Measurements from ENCODE around the gene IFNK.
A peak's percentile ranks its signal among the peaks of the same experiment; 100 is the strongest.
"Not testable (repeated sequence)": the region's sequence is repeated elsewhere in the genome, so short reads cannot be mapped to it uniquely, and the experiment has no call there.

The IFNK gene

GRCh38 chr9:27500902-27501301 lies 23.2 kb upstream of the IFNK start:
- WGBS, 2 donors (ENCODE audit: extremely low coverage in 2 of 2, insufficient read length in 2 of 2, insufficient replicate concordance in 1 of 2) = no CpG with 5 or more reads among the region's 3 CpGs

GRCh38 chr9:27503623-27504022 lies 20.5 kb upstream of the IFNK start:
- H4K91ac ChIP-seq (ENCODE audit: low read depth, low read length, poor library complexity) = no peak overlapping the region
- no peak overlapping the region for H3K14ac ChIP-seq (ENCODE audit: low read length)
- peaks cover 2 to 11% of the 10 kb centered on the region in 2 donors for H3K36me3 ChIP-seq (replicated peaks in 1 of 2; ENCODE audit: control insufficient read depth in 2 of 2, insufficient read depth in 2 of 2, low read length in 2 of 2)
- no peaks in the 10 kb centered on the region for H3K27me3 ChIP-seq (ENCODE audit: control insufficient read depth in 3 of 3, insufficient read depth in 3 of 3, low read depth in 1 of 3, low read length in 3 of 3)
- H2BK15ac ChIP-seq (ENCODE audit: low read length) = no peak overlapping the region
- H4K8ac ChIP-seq (ENCODE audit: low read depth, low read length) = no peak overlapping the region
- peaks cover 2 to 10% of the 10 kb centered on the region in 2 donors for H3K9me3 ChIP-seq (replicated peaks in 1 of 2; ENCODE audit: control insufficient read depth in 2 of 2, insufficient read depth in 1 of 2, low read depth in 1 of 2, low read length in 2 of 2)
- no peak for DNase-seq (ENCODE audit: low spot score)
- H2AFZ ChIP-seq (ENCODE audit: low read length) = no peak overlapping the region
- peak overlapping the region; percentile 51 for H3K27ac ChIP-seq (replicated peaks; ENCODE audit: low read length)
- peaks cover 16 to 18% of the 10 kb centered on the region in 2 donors for H3K4me1 ChIP-seq (ENCODE audit: control insufficient read depth in 2 of 2, insufficient read depth in 1 of 2, low read depth in 1 of 2, low read length in 2 of 2)
- no peak overlapping the region for H2BK5ac ChIP-seq (ENCODE audit: low read length)
- no CpG with 5 or more reads among the region's 4 CpGs for WGBS, 2 donors (ENCODE audit: extremely low coverage in 2 of 2, insufficient read length in 2 of 2, insufficient replicate concordance in 1 of 2)
- H2BK120ac ChIP-seq (ENCODE audit: low read depth, low read length) = no peak overlapping the region
- no peak overlapping the region for H3K18ac ChIP-seq (ENCODE audit: low read length)
- H3K4me2 ChIP-seq (ENCODE audit: insufficient read depth, low read length, poor library complexity, severe bottlenecking) = no peak overlapping the region
- H2AK5ac ChIP-seq (ENCODE audit: low read depth, low read length) = peak overlapping the region; percentile 6
- no peak overlapping the region for H3K23ac ChIP-seq (ENCODE audit: low read depth, low read length, poor library complexity)
- no peak overlapping the region for H2BK12ac ChIP-seq (ENCODE audit: low read length)
- no peak overlapping the region for H3K4me3 ChIP-seq (ENCODE audit: low read length in 2 of 2)
- no peaks in the 10 kb centered on the region for H3K79me1 ChIP-seq (ENCODE audit: low read depth, low read length)
- no peak overlapping the region for H3K9ac ChIP-seq (ENCODE audit: low read depth, low read length, poor library complexity)
- H3K4ac ChIP-seq (ENCODE audit: low read length) = no peak overlapping the region

More at GRCh38 chr9:27500902-27501301, 23.2 kb upstream of the IFNK start:
- not testable (repeated sequence) for H2BK120ac ChIP-seq (ENCODE audit: low read depth, low read length); H2BK12ac ChIP-seq (ENCODE audit: low read length); H3K14ac ChIP-seq (ENCODE audit: low read length); H3K27ac ChIP-seq (replicated peaks; ENCODE audit: low read length); H3K4ac ChIP-seq (ENCODE audit: low read length); H3K36me3 ChIP-seq (replicated peaks in 1 of 2; ENCODE audit: control insufficient read depth in 2 of 2, insufficient read depth in 2 of 2, low read length in 2 of 2); H3K4me3 ChIP-seq (ENCODE audit: low read length in 2 of 2); H3K9me3 ChIP-seq (replicated peaks in 1 of 2; ENCODE audit: control insufficient read depth in 2 of 2, insufficient read depth in 1 of 2, low read depth in 1 of 2, low read length in 2 of 2); H3K9ac ChIP-seq (ENCODE audit: low read depth, low read length, poor library complexity); H2AK5ac ChIP-seq (ENCODE audit: low read depth, low read length); H3K18ac ChIP-seq (ENCODE audit: low read length); H3K27me3 ChIP-seq (ENCODE audit: control insufficient read depth in 3 of 3, insufficient read depth in 3 of 3, low read depth in 1 of 3, low read length in 3 of 3); H2BK15ac ChIP-seq (ENCODE audit: low read length); H3K23ac ChIP-seq (ENCODE audit: low read depth, low read length, poor library complexity); DNase-seq (ENCODE audit: low spot score); H4K91ac ChIP-seq (ENCODE audit: low read depth, low read length, poor library complexity); H2BK5ac ChIP-seq (ENCODE audit: low read length); H2AFZ ChIP-seq (ENCODE audit: low read length); H3K4me2 ChIP-seq (ENCODE audit: insufficient read depth, low read length, poor library complexity, severe bottlenecking); H3K79me1 ChIP-seq (ENCODE audit: low read depth, low read length); H4K8ac ChIP-seq (ENCODE audit: low read depth, low read length)
- peaks cover 24 to 28% of the 10 kb centered on the region in 2 donors for H3K4me1 ChIP-seq (ENCODE audit: control insufficient read depth in 2 of 2, insufficient read depth in 1 of 2, low read depth in 1 of 2, low read length in 2 of 2)

DNA sequence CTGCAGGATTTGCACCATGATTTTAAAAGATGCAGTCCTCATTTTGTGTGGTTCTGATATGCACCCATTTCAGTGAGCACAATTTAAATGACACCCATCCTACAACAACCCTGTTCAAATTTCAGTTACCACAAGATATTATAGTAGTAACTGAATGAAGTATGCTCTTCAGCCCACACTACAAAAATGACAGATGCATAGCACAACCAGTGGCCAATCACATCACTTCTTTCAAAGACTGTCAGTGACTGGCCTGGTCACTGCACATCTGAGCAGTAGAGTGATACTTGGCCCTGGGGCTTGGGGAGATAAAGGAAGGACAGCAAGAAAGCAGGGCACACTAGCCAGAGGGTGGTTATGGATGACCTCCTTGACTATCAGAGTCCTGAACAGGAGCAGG lies 19.8 kb upstream of the IFNK start:
- H3K27ac ChIP-seq (replicated peaks; ENCODE audit: low read length) = no peak overlapping the region
- H2AFZ ChIP-seq (ENCODE audit: low read length) = no peak overlapping the region
- H3K18ac ChIP-seq (ENCODE audit: low read length) = no peak overlapping the region
- no peak overlapping the region for H3K4me2 ChIP-seq (ENCODE audit: insufficient read depth, low read length, poor library complexity, severe bottlenecking)
- H3K4ac ChIP-seq (ENCODE audit: low read length) = no peak overlapping the region
- H4K8ac ChIP-seq (ENCODE audit: low read depth, low read length) = no peak overlapping the region
- H2AK5ac ChIP-seq (ENCODE audit: low read depth, low read length) = no peak overlapping the region
- no peak overlapping the region for H2BK120ac ChIP-seq (ENCODE audit: low read depth, low read length)
- no peak for DNase-seq (ENCODE audit: low spot score)
- H2BK12ac ChIP-seq (ENCODE audit: low read length) = no peak overlapping the region
- no peak overlapping the region for H3K9ac ChIP-seq (ENCODE audit: low read depth, low read length, poor library complexity)
- H3K14ac ChIP-seq (ENCODE audit: low read length) = no peak overlapping the region
- H2BK5ac ChIP-seq (ENCODE audit: low read length) = no peak overlapping the region
- peaks cover 12 to 17% of the 10 kb centered on the region in 2 donors for H3K4me1 ChIP-seq (ENCODE audit: control insufficient read depth in 2 of 2, insufficient read depth in 1 of 2, low read depth in 1 of 2, low read length in 2 of 2)
- no peaks in the 10 kb centered on the region for H3K79me1 ChIP-seq (ENCODE audit: low read depth, low read length)
- peaks cover 2 to 10% of the 10 kb centered on the region in 2 donors for H3K9me3 ChIP-seq (replicated peaks in 1 of 2; ENCODE audit: control insufficient read depth in 2 of 2, insufficient read depth in 1 of 2, low read depth in 1 of 2, low read length in 2 of 2)
- peaks cover 2 to 16% of the 10 kb centered on the region in 2 donors for H3K36me3 ChIP-seq (replicated peaks in 1 of 2; ENCODE audit: control insufficient read depth in 2 of 2, insufficient read depth in 2 of 2, low read length in 2 of 2)
- no peak overlapping the region for H2BK15ac ChIP-seq (ENCODE audit: low read length)
- H3K4me3 ChIP-seq (ENCODE audit: low read length in 2 of 2) = no peak overlapping the region
- H3K27me3 ChIP-seq (ENCODE audit: control insufficient read depth in 3 of 3, insufficient read depth in 3 of 3, low read depth in 1 of 3, low read length in 3 of 3) = no peaks in the 10 kb centered on the region
- H4K91ac ChIP-seq (ENCODE audit: low read depth, low read length, poor library complexity) = no peak overlapping the region
- H3K23ac ChIP-seq (ENCODE audit: low read depth, low read length, poor library complexity) = no peak overlapping the region

GRCh38 chr9:27505744-27506161 lies 18.3 kb upstream of the IFNK start:
- Histone ChIP-seq H3K9ac (ENCODE audit: low read depth, low read length, poor library complexity) (no peak overlapping the region), H3K79me1 (ENCODE audit: low read depth, low read length) (peaks cover 2% of the 10 kb centered on the region), H4K91ac (ENCODE audit: low read depth, low read length, poor library complexity) (no peak overlapping the region), H2BK15ac (ENCODE audit: low read length) (no peak overlapping the region), H2AFZ (ENCODE audit: low read length) (no peak overlapping the region), H3K27ac (replicated peaks; ENCODE audit: low read length) (no peak overlapping the region), H3K36me3 (replicated peaks in 1 of 2; ENCODE audit: control insufficient read depth in 2 of 2, insufficient read depth in 2 of 2, low read length in 2 of 2) (peaks cover 2 to 16% of the 10 kb centered on the region in 2 donors), H3K18ac (ENCODE audit: low read length) (no peak overlapping the region), H3K4me1 (ENCODE audit: control insufficient read depth in 2 of 2, insufficient read depth in 1 of 2, low read depth in 1 of 2, low read length in 2 of 2) (peaks cover 5 to 17% of the 10 kb centered on the region in 2 donors), H2BK12ac (ENCODE audit: low read length) (no peak overlapping the region), H2BK5ac (ENCODE audit: low read length) (no peak overlapping the region), H2BK120ac (ENCODE audit: low read depth, low read length) (no peak overlapping the region), H2AK5ac (ENCODE audit: low read depth, low read length) (no peak overlapping the region), H3K27me3 (ENCODE audit: control insufficient read depth in 3 of 3, insufficient read depth in 3 of 3, low read depth in 1 of 3, low read length in 3 of 3) (no peaks in the 10 kb centered on the region), H3K4ac (ENCODE audit: low read length) (no peak overlapping the region), H3K23ac (ENCODE audit: low read depth, low read length, poor library complexity) (no peak overlapping the region), H3K4me3 (ENCODE audit: low read length in 2 of 2) (no peak overlapping the region), H3K4me2 (ENCODE audit: insufficient read depth, low read length, poor library complexity, severe bottlenecking) (no peak overlapping the region), H4K8ac (ENCODE audit: low read depth, low read length) (no peak overlapping the region), H3K9me3 (replicated peaks in 1 of 2; ENCODE audit: control insufficient read depth in 2 of 2, insufficient read depth in 1 of 2, low read depth in 1 of 2, low read length in 2 of 2) (peaks cover 2 to 10% of the 10 kb centered on the region in 2 donors), H3K14ac (ENCODE audit: low read length) (no peak overlapping the region)
- WGBS, 2 donors (ENCODE audit: extremely low coverage in 2 of 2, insufficient read length in 2 of 2, insufficient replicate concordance in 1 of 2) = no CpG with 5 or more reads among the region's 5 CpGs
- DNase-seq (ENCODE audit: low spot score) = no peak

All from neuronal stem cell (in vitro differentiated cells).